WI38 (cell line): ENCODE measurements around the gene CCL5.

Experiments
- H3K4me3 ChIP-seq: 2 replicates; pipeline ENCODE4 v1.5.1; 2011; ENCODE audit warnings: low read depth, mild to moderate bottlenecking, control low read depth, low read length
- CTCF ChIP-seq: IDR thresholded peaks from 2 replicates; pipeline ENCODE4 v1.5.1; 2012; ENCODE audit warnings: low read depth, mild to moderate bottlenecking, control low read depth, low read length

The CCL5 gene

DNA sequence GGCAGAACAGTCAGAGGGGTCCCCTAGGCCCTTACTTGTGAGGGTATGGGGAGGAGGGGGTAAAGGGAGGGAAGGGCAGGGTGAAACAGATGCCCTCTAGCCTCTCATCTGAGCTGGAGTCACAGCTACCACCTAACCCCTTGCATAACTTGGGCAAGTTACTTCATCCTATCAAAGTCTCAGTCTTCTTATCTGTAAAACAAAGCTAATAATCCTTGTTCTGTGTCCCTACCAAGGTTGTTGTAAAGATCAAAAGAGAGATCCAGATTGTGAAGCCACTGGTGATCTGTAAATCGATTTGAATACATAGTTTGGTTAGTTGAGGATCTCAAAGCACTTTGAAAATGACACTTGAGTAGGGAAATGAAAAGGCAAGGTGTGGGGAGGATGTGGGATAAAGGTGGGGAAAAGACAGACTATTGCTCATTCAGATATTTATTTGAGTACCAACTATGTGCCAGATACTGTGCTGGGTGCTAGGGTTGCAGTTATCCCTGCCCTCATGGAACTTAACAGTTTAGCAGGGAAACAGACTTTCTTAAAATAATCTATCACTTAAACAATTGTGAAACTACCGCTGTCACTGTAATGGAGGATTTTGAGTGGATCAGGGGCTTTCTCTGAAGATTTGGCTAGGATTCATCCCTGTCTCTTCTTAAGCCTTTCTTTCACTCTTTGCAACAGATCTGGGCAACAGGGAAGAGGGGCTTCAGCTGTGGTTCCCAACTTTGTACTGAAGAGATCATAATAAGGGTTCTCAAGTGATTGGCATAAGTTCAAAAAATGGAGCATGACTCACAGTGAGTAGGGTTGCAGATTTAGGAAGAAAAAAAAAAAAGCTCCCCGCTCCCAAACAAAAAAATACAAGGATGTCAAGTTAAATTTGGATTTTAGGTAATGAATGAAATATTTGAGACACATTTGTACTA lies 14.5 kb downstream of the CCL5 start:
- no peak overlapping the region for H3K4me3 ChIP-seq
- TF ChIP-seq CTCF = no peak

GRCh38 chr17:35864853-35865252 lies 15.3 kb downstream of the CCL5 start:
- no peak for TF ChIP-seq CTCF
- H3K4me3 ChIP-seq = no peak overlapping the region

GRCh38 chr17:35856603-35857002 lies 23.6 kb downstream of the CCL5 start:
- H3K4me3 ChIP-seq = no peak overlapping the region
- no peak for TF ChIP-seq CTCF

DNA sequence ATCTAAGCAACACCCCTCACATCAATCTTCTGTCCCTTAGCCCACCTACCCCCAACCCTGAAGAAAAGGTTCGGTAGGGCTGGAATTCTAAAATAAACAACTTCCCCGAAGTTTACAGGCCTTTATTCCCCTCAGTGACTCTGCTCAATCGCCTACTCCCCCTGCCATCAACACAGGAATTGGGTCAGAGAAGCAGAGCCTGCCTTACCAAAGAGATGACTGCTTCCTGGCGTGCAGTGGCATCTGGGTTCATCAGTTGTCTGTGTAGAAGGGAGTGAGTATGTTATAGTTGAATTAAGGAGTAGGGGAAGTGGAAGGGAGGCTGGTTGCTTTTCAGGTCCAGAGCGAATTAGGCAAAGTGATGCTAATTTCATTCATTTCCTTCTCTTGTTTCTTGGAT lies 24.2 kb downstream of the CCL5 start:
- no peak for TF ChIP-seq CTCF
- H3K4me3 ChIP-seq = no peak overlapping the region

GRCh38 chr17:35849469-35850348 lies 30.5 kb downstream of the CCL5 start:
- H3K4me3 ChIP-seq = no peak overlapping the region
- TF ChIP-seq CTCF = peak; percentile 59

DNA sequence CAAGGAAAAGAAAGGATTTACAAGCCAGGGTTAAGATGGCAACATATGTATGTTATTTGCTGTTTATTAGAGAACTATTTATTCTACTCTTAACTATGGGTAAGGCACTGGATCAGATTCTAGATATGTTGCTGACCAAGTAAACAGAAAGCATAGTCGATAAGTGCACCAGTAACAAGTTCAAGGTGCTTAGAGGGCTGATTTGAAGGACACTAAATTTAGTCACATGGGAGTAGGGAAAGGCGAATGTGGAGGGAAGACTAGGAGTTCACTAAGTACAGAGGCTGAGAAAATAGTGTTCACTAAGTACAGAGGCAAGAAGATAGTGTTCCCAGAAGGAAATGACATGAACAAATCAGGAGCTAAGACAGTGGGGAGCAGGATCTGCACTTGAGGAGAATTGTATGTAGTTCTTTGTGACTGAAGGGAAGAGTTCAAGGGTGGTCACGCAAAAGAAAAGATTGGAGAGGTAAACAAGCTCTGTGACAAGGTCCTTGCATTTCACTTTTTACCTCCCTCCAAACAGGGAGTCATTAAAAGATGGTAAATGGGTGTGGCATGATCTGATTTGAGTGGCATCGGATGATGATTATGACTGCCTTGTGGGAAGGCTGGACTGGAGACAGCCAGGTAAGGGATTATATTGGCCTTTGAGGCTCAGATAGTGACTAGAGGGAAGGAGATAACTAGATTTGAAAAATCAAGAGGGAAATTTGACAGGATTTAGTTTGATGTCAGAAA lies 32.4 kb downstream of the CCL5 start:
- TF ChIP-seq CTCF = no peak
- H3K4me3 ChIP-seq = no peak overlapping the region
